GM12872 (cell line): Measurements from ENCODE around the gene FANCE.

Source experiments
- CTCF ChIP-seq: IDR thresholded peaks from 3 replicates; pipeline ENCODE4 v1.5.1; 2011; ENCODE audit warnings: low read depth, mild to moderate bottlenecking, low read length, moderate library complexity; ENCODE audit not compliant: insufficient read depth

FANCE gene

GRCh38 chr6:35483490-35483889 is 31.4 kb downstream of the FANCE start:
- TF ChIP-seq CTCF: no peak

GRCh38 chr6:35483893-35484645 is 31.9 kb downstream of the FANCE start:
- TF ChIP-seq CTCF: no peak

- no peak for TF ChIP-seq CTCF
These were observed 32.8 kb downstream of the FANCE start for GRCh38 chr6:35484921-35485392.

- TF ChIP-seq CTCF: no peak
These were observed 33.3 kb downstream of the FANCE start for GRCh38 chr6:35485402-35485877.

GRCh38 chr6:35486005-35486925 is 34.1 kb downstream of the FANCE start:
- no peak for TF ChIP-seq CTCF

GRCh38 chr6:35487658-35488516 is 35.7 kb downstream of the FANCE start:
- TF ChIP-seq CTCF: no peak
